Measurements from ENCODE around the gene FGFR3. TPM values are rescaled to one million over a fixed set of nuclear protein-coding genes. Genes with fewer than 3 reads are reported as not detected.

Gene FGFR3
- total and polyA plus RNA-seq, 10 of the 15 experiments (the other 5 are each of a cell fraction or from before 2014, with no cell fraction given), result 0.05 to 0.33 (median 0.18) TPM; not detected in 6

GRCh38 chr4:1821679-1822567 is 28.8 kb downstream of the FGFR3 start (continued):
- no peak for TF ChIP-seq RFX5 (IDR thresholded peaks at IDR 0.05; ENCODE audit: low read depth, low read length)
- TF ChIP-seq CEBPZ (IDR thresholded peaks at IDR 0.05; ENCODE audit: low read depth, low read length), result no peak
- TF ChIP-seq EGR1 (IDR thresholded peaks at IDR 0.05; ENCODE audit: borderline replicate concordance in 1 of 2, low read depth in 2 of 2, low read length in 2 of 2), result no peak
- TF ChIP-seq WRNIP1 (IDR thresholded peaks at IDR 0.05; ENCODE audit: borderline replicate concordance, low read depth, low read length), result no peak
- no peak for TF ChIP-seq SUPT20H (IDR thresholded peaks at IDR 0.05; ENCODE audit: borderline replicate concordance, control insufficient read depth, low read depth, low read length)
- TF ChIP-seq CHD1 (IDR thresholded peaks at IDR 0.05; ENCODE audit: low read depth, low read length), result no peak
- TF ChIP-seq NR2F1 (conservative IDR thresholded peaks at IDR 0.05), result no peak
